Neuronal stem cell (in vitro differentiated cells): ENCODE data around the gene ADARB1.

Source experiments
- DNase-seq: peaks from one replicate; pipeline ENCODE4 v3.0.0-alpha.2; 2013; ENCODE audit warnings: low spot score
- H2AFZ ChIP-seq: one replicate; pipeline ENCODE4 v1.6.1; 2013; ENCODE audit warnings: mild to moderate bottlenecking, low read length, inconsistent platforms
- H2AK5ac ChIP-seq: 2 replicates; pipeline ENCODE4 v1.6.1; 2013; ENCODE audit warnings: low read depth, mild to moderate bottlenecking, inconsistent platforms, low read length, moderate library complexity, mixed read lengths
- H2BK120ac ChIP-seq: 2 replicates; pipeline ENCODE4 v1.6.1; 2013; ENCODE audit warnings: low read depth, mild to moderate bottlenecking, inconsistent platforms, low read length, moderate library complexity, mixed read lengths
- H2BK12ac ChIP-seq: one replicate; pipeline ENCODE4 v1.6.1; 2013; ENCODE audit warnings: low read length, inconsistent platforms
- H2BK15ac ChIP-seq: 2 replicates; pipeline ENCODE4 v1.6.1; 2013; ENCODE audit warnings: mild to moderate bottlenecking, low read length, inconsistent platforms, mixed read lengths
- H2BK5ac ChIP-seq: one replicate; pipeline ENCODE4 v1.6.1; 2013; ENCODE audit warnings: inconsistent platforms, mild to moderate bottlenecking, low read length, moderate library complexity
- H3K14ac ChIP-seq: one replicate; pipeline ENCODE4 v1.6.1; 2013; ENCODE audit warnings: low read length, inconsistent platforms
- H3K18ac ChIP-seq: 2 replicates; pipeline ENCODE4 v1.6.1; 2013; ENCODE audit warnings: low read length, inconsistent platforms
- H3K23ac ChIP-seq: 2 replicates; pipeline ENCODE4 v1.6.1; 2013; ENCODE audit warnings: low read depth, mild to moderate bottlenecking, mixed read lengths, low read length, inconsistent platforms; ENCODE audit not compliant: poor library complexity
- H3K27ac ChIP-seq: replicated peaks from 3 replicates; pipeline ENCODE4 v1.5.1; 2013; ENCODE audit warnings: low read length, inconsistent platforms
- H3K27me3 ChIP-seq, 3 experiments: 2 replicates each; pipeline ENCODE4 v1.6.1; 2013; ENCODE audit warnings: low read length in 3 of 3, mild to moderate bottlenecking in 2 of 3, inconsistent platforms in 1 of 3, low read depth in 1 of 3, mixed read lengths in 1 of 3, moderate library complexity in 1 of 3; ENCODE audit not compliant: control insufficient read depth in 3 of 3, insufficient read depth in 3 of 3
- H3K36me3 ChIP-seq, 2 donors: replicated peaks in 1 of 2; 2 replicates each; pipeline ENCODE4 v1.6.1; 2013; ENCODE audit warnings: low read length in 2 of 2; ENCODE audit not compliant: control insufficient read depth in 2 of 2, insufficient read depth in 2 of 2
- H3K4ac ChIP-seq: 2 replicates; pipeline ENCODE4 v1.6.1; 2013; ENCODE audit warnings: inconsistent platforms, mild to moderate bottlenecking, low read length, moderate library complexity
- H3K4me1 ChIP-seq, 2 donors: 1 replicate in 1 of 2; 2 replicates in 1 of 2; pipeline ENCODE4 v1.6.1; 2013; ENCODE audit warnings: low read length in 2 of 2, low read depth in 1 of 2; ENCODE audit not compliant: control insufficient read depth in 2 of 2, insufficient read depth in 1 of 2
- H3K4me2 ChIP-seq: one replicate; pipeline ENCODE4 v1.6.1; 2013; ENCODE audit warnings: mild to moderate bottlenecking, low read length, inconsistent platforms; ENCODE audit not compliant: insufficient read depth, poor library complexity, severe bottlenecking
- H3K4me3 ChIP-seq, 2 donors: 2 replicates each; pipeline ENCODE4 v1.5.1; 2013; ENCODE audit warnings: low read length in 2 of 2, mild to moderate bottlenecking in 2 of 2, inconsistent platforms in 1 of 2, moderate library complexity in 1 of 2
- H3K79me1 ChIP-seq: one replicate; pipeline ENCODE4 v1.6.1; 2013; ENCODE audit warnings: low read depth, mild to moderate bottlenecking, inconsistent platforms, low read length, moderate library complexity
- H3K9ac ChIP-seq: one replicate; pipeline ENCODE4 v1.6.1; 2013; ENCODE audit warnings: mild to moderate bottlenecking, low read depth, low read length, inconsistent platforms; ENCODE audit not compliant: poor library complexity
- H3K9me3 ChIP-seq, 2 donors: replicated peaks in 1 of 2; 2 replicates each; pipeline versions ENCODE3 to v1.6.1; 2013; ENCODE audit warnings: low read length in 2 of 2, mild to moderate bottlenecking in 2 of 2, inconsistent platforms in 1 of 2, low read depth in 1 of 2, mixed read lengths in 1 of 2, moderate library complexity in 1 of 2; ENCODE audit not compliant: control insufficient read depth in 2 of 2, insufficient read depth in 1 of 2
- H4K8ac ChIP-seq: one replicate; pipeline ENCODE4 v1.6.1; 2013; ENCODE audit warnings: low read depth, mild to moderate bottlenecking, inconsistent platforms, low read length, moderate library complexity
- H4K91ac ChIP-seq: one replicate; pipeline ENCODE4 v1.6.1; 2013; ENCODE audit warnings: low read length, low read depth, mild to moderate bottlenecking, inconsistent platforms; ENCODE audit not compliant: poor library complexity
- WGBS, 2 donors: extraction: QIAGEN DNeasy Blood & Tissue Kit; methylation state at CpG; one replicate each; pipeline ENCODE4 v1.1.7; 2013; ENCODE audit warnings: missing lambda C conversion rate in 2 of 2, mixed read lengths in 1 of 2; ENCODE audit not compliant: insufficient read length in 2 of 2, insufficient replicate concordance in 1 of 2; ENCODE audit errors: extremely low coverage in 2 of 2; 5-methylcytosine and 5-hydroxymethylcytosine counted together

ADARB1 gene

DNA sequence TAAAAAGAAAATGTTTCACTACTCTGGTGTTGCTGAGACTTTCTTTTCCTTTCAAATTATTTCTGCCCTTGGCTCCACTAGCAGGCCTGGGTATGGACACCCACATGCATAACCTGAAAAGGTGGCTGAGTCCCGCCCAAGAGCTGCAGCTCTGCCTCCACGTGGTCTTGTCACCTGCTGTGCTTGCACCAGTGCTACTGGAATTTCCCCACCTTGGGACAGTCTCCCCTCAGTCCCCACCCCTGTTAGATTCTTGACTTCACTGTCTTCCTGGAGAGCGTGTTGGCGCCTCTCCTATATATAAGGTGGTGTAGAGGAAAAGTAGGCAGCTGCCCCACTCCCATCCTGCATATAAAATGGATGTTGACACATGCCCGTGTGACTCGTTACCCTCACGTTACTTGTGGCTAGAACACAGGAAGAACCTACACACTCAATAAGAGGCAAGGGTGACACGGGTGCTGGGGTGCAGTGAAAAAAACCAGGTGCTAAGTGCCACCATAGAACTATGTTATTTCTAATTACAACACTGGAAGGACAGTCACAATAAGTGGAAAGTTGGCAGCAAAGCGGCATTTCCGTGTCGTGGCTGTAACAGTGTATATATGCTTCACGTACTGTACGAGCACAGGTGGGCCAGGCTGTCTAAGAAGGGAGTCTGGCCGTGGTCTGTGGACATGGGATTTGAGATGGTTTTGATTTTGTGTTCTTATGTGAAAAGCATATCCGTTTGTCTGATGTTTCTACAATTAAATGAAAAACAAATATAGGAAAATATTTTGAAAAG lies 152.4 kb downstream of the ADARB1 start:
- Histone ChIP-seq H3K18ac (no peak overlapping the region), H3K27ac (no peak overlapping the region), H3K4me3 (no peak overlapping the region), H3K23ac (no peak overlapping the region), H4K8ac (no peak overlapping the region), H3K79me1 (no peaks in the 10 kb centered on the region), H2AFZ (no peak overlapping the region), H3K9ac (no peak overlapping the region), H2AK5ac (no peak overlapping the region), H3K4me1 (peaks cover 0 to 2% of the 10 kb centered on the region in 2 donors), H2BK12ac (no peak overlapping the region), H2BK5ac (no peak overlapping the region), H3K9me3 (no peaks in the 10 kb centered on the region), H4K91ac (no peak overlapping the region), H2BK15ac (no peak overlapping the region), H3K36me3 (peaks cover 0 to 1% of the 10 kb centered on the region in 2 donors), H3K4ac (no peak overlapping the region), H3K14ac (no peak overlapping the region), H2BK120ac (no peak overlapping the region), H3K27me3 (no peaks in the 10 kb centered on the region), H3K4me2 (no peak overlapping the region)
- no CpG with 5 or more reads among the region's 15 CpGs for WGBS, 2 donors
- DNase-seq, result no peak

DNA sequence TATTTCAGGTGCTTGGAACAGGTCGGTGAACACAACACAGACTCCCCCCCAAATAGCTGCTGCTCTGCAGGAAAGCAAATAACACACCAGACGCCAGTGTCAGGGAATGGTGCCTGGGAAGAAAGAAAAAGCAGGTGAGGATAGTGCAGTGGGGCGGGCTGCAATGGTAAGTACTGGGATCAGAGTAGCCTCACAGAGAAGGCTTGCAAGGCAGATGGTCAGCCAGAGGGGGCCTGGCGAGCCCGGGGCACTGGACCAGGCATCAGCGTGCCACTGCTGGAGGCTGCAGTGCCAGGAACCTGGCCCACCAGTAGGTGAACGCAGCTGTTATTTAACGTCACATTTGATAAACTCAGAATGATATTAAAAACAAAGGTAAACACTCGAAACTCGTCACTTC lies 153.4 kb downstream of the ADARB1 start:
- no CpG with 5 or more reads among the region's 10 CpGs for WGBS, 2 donors
- Histone ChIP-seq H2BK12ac (no peak overlapping the region), H3K27ac (no peak overlapping the region), H3K18ac (no peak overlapping the region), H2BK15ac (no peak overlapping the region), H2AK5ac (no peak overlapping the region), H3K4ac (no peak overlapping the region), H2BK5ac (no peak overlapping the region), H3K23ac (no peak overlapping the region), H4K91ac (no peak overlapping the region), H2BK120ac (no peak overlapping the region), H3K14ac (no peak overlapping the region), H2AFZ (no peak overlapping the region), H3K36me3 (no peaks in the 10 kb centered on the region), H3K27me3 (no peaks in the 10 kb centered on the region), H3K79me1 (no peaks in the 10 kb centered on the region), H4K8ac (no peak overlapping the region), H3K9me3 (no peaks in the 10 kb centered on the region), H3K4me3 (no peak overlapping the region), H3K4me2 (no peak overlapping the region), H3K4me1 (peaks cover 0 to 2% of the 10 kb centered on the region in 2 donors), H3K9ac (no peak overlapping the region)
- no peak for DNase-seq

DNA sequence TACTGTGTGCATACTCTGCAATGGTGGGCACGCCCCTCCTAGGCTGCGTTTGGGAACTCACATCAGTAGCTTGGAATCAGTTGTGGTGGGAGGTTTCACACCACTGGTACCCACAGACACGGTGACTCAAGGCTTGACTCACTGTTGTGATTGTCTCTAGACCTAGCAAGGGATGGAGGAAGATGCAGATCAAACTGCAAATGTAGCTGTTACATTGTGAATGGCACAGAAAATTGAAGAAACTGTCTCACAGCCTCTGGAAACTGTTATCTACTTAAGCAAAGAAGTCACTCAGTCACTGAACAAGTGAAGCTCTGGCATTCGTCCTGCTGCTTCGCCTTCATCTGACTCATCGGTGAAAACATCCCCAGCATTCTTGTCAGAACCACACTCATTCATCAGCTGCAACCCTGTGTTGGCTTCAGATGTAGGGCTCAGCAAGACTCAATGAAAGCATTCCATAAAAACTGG lies 153.8 kb downstream of the ADARB1 start:
- no peak overlapping the region for H4K8ac ChIP-seq
- no peak overlapping the region for H3K4ac ChIP-seq
- H4K91ac ChIP-seq, result no peak overlapping the region
- no peak overlapping the region for H2BK120ac ChIP-seq
- H3K4me1 ChIP-seq, result peaks cover 0 to 2% of the 10 kb centered on the region in 2 donors
- H3K27me3 ChIP-seq, result no peaks in the 10 kb centered on the region
- no peak overlapping the region for H3K18ac ChIP-seq
- no peak overlapping the region for H2AFZ ChIP-seq
- no CpG with 5 or more reads among the region's 6 CpGs for WGBS, 2 donors
- no peaks in the 10 kb centered on the region for H3K36me3 ChIP-seq
- H2BK12ac ChIP-seq, result no peak overlapping the region
- H2BK5ac ChIP-seq, result peak overlapping the region; percentile 61
- DNase-seq, result no peak
- H3K4me3 ChIP-seq, result no peak overlapping the region
- H3K23ac ChIP-seq, result no peak overlapping the region
- H3K4me2 ChIP-seq, result no peak overlapping the region
- H3K14ac ChIP-seq, result no peak overlapping the region
- H3K9me3 ChIP-seq, result no peaks in the 10 kb centered on the region
- H3K9ac ChIP-seq, result no peak overlapping the region
- no peak overlapping the region for H2AK5ac ChIP-seq
- H2BK15ac ChIP-seq, result no peak overlapping the region
- H3K27ac ChIP-seq, result no peak overlapping the region
- no peaks in the 10 kb centered on the region for H3K79me1 ChIP-seq

DNA sequence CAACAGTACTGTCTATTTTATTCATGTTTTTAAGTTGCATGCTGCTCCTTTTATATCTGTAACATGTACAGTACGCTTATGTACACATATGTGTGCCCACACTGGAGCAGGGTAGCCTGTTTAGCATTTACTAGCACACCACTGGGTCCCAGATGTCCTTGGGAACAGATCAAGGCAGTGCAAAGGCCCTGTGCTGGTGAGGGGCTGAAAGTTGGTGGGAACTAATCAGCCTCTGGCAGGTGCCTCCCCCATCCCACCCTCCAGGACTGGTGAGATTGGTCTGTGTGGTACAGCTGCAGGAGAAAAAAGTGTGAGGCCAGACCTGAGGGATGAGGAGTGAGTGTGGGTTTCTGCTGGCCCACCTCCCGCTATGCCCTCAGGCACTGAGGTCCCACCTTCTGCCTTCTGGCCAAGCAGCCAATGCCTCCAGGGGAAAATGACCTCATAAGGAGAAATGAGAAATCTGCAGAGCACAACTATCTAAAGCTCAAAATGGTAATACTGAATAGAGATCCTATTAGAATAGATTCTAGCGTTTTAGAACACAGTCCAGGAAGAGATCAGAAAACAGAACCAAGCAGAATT lies 154.4 kb downstream of the ADARB1 start:
- no peak overlapping the region for H3K14ac ChIP-seq
- no CpG with 5 or more reads among the region's 3 CpGs for WGBS, 2 donors
- H3K9ac ChIP-seq, result no peak overlapping the region
- no peak overlapping the region for H2BK12ac ChIP-seq
- H2AK5ac ChIP-seq, result no peak overlapping the region
- no peak for DNase-seq
- H3K36me3 ChIP-seq, result no peaks in the 10 kb centered on the region
- no peak overlapping the region for H3K18ac ChIP-seq
- H2BK15ac ChIP-seq, result no peak overlapping the region
- H3K9me3 ChIP-seq, result no peaks in the 10 kb centered on the region
- H3K79me1 ChIP-seq, result no peaks in the 10 kb centered on the region
- no peak overlapping the region for H2BK120ac ChIP-seq
- no peak overlapping the region for H3K4me2 ChIP-seq
- peak overlapping the region; percentile 61 for H2BK5ac ChIP-seq
- no peak overlapping the region for H2AFZ ChIP-seq
- no peak overlapping the region for H3K4me3 ChIP-seq
- H3K23ac ChIP-seq, result no peak overlapping the region
- H3K27ac ChIP-seq, result no peak overlapping the region
- H3K27me3 ChIP-seq, result no peaks in the 10 kb centered on the region
- no peak overlapping the region for H3K4ac ChIP-seq
- H4K91ac ChIP-seq, result no peak overlapping the region
- H4K8ac ChIP-seq, result no peak overlapping the region
- peaks cover 0 to 2% of the 10 kb centered on the region in 2 donors for H3K4me1 ChIP-seq
